ENCODE data around the gene MICU1. TPM values are rescaled to one million over a fixed set of nuclear protein-coding genes. Genes with fewer than 3 reads are reported as not detected.
"Not testable (repeated sequence)": the region's sequence is repeated elsewhere in the genome, so short reads cannot be mapped to it uniquely, and the experiment has no call there.

Gene MICU1
- total and polyA plus RNA-seq, 4 donors, result 53.1 to 86.9 (median 73.8) TPM

DNA sequence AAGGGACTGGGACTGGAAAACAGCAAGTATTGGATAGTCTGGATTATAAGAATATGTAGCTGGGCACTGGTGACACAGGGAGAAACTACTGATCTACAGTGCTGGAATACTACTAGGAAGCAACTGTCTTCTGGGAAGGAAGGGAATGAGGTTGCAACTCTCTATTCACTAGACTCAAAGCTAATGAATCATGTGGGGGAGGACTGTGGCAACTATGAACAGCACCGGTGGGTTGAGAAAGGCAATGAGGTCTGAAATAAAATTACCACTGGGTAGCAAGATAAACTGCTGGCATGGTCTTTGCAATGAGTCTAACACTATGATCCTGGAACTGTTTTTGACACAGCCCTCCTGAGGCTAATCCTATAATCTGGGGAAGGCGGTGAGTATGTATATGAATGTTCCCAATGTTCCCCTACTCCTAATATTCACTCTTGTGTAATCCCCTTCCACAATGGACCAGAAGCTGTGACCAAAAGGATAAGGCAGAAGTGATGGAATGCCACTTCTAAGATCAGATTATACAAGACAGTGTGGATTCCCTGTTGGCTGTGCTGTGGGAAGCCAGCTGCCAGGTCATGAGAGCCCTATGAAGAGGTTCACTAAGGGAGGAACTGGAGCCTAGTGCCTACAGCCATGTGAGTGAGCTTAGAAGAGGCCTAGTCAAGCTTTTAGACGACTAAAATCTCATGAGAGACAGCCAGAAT, 169.8 kb downstream of the MICU1 start:
- no peaks in the 10 kb centered on the region for H3K4me1 ChIP-seq (ENCODE audit: control insufficient read depth, insufficient read depth, low read length)
- no peaks in the 10 kb centered on the region for H3K27me3 ChIP-seq (ENCODE audit: control insufficient read depth, insufficient read depth, low read length)
- no peak overlapping the region for H3K4me3 ChIP-seq (ENCODE audit: low read depth, low read length)
- no peak overlapping the region for H3K27ac ChIP-seq (ENCODE audit: low read depth, low read length)
- no peaks in the 10 kb centered on the region for H3K9me3 ChIP-seq (ENCODE audit: control insufficient read depth, insufficient read depth, low read length)
- peak in 1 of 6 donors; percentile 45 for DNase-seq (ENCODE audit: low read depth in 4 of 6, low spot score in 6 of 6)
- H3K36me3 ChIP-seq (ENCODE audit: control insufficient read depth, insufficient read depth, low read length), result no peaks in the 10 kb centered on the region
- no CpG with 5 or more reads among the region's 3 CpGs for WGBS (ENCODE audit: insufficient coverage)

DNA sequence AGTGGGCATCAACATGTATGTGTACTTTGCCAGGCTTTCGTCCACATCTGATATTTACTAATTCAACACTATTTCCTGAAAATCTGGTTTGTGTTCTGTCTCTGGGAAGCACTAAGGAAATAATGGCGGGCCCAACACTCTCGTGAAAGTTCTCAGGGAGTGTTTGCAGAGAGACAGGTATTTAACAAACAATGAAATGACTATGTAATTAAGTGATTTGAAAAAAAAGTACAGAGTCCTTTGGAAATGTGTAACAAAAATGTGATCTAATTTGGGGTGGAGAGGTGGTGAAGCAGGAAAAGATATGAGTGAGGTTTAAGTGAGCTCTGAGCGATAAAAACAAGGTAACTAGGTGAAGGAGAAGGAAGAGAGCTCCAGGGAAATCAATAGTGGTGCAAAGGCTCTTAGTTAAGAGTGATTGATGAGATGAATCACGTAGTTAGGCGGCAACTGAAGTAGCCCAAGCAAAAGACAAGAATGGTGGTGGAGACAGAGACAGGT, 175.9 kb downstream of the MICU1 start:
- Histone ChIP-seq H3K4me3 (ENCODE audit: low read depth, low read length) (no peak overlapping the region), H3K4me1 (ENCODE audit: control insufficient read depth, insufficient read depth, low read length) (no peaks in the 10 kb centered on the region), H3K27ac (ENCODE audit: low read depth, low read length) (no peak overlapping the region), H3K36me3 (ENCODE audit: control insufficient read depth, insufficient read depth, low read length) (no peaks in the 10 kb centered on the region), H3K27me3 (ENCODE audit: control insufficient read depth, insufficient read depth, low read length) (no peaks in the 10 kb centered on the region), H3K9me3 (ENCODE audit: control insufficient read depth, insufficient read depth, low read length) (no peaks in the 10 kb centered on the region)
- no peak for DNase-seq (ENCODE audit: low read depth in 4 of 6, low spot score in 6 of 6)
- WGBS (ENCODE audit: insufficient coverage), result 80% methylated on average over 3 of the region's 6 CpGs

DNA sequence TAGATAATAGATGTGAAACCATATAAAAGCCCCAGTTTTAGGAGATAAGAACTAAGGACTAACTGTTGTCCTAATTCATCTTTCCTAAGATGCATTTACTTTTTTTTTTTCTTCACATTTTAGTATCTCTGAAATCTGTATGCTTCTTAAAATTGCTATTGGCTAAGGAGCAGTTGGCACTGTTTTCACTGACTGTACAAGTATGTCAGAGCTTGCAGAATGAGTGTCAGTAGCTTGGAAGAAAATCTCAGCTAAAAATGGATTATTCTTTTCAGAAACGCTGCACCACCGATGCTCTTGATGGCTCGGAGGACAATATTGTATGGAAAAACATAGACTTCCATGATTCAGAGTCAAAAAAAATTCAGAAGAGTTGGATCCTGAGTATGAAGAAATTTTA, 180.0 kb downstream of the MICU1 start:
- H3K4me1 ChIP-seq (ENCODE audit: control insufficient read depth, insufficient read depth, low read length), result no peaks in the 10 kb centered on the region
- H3K27me3 ChIP-seq (ENCODE audit: control insufficient read depth, insufficient read depth, low read length), result no peaks in the 10 kb centered on the region
- H3K4me3 ChIP-seq (ENCODE audit: low read depth, low read length), result no peak overlapping the region
- peak in 2 of 6 donors; percentile 12 to 88 for DNase-seq (ENCODE audit: low read depth in 4 of 6, low spot score in 6 of 6)
- H3K36me3 ChIP-seq (ENCODE audit: control insufficient read depth, insufficient read depth, low read length), result no peaks in the 10 kb centered on the region
- WGBS (ENCODE audit: insufficient coverage), result no CpG with 5 or more reads among the region's 3 CpGs
- H3K9me3 ChIP-seq (ENCODE audit: control insufficient read depth, insufficient read depth, low read length), result no peaks in the 10 kb centered on the region
- no peak overlapping the region for H3K27ac ChIP-seq (ENCODE audit: low read depth, low read length)

DNA sequence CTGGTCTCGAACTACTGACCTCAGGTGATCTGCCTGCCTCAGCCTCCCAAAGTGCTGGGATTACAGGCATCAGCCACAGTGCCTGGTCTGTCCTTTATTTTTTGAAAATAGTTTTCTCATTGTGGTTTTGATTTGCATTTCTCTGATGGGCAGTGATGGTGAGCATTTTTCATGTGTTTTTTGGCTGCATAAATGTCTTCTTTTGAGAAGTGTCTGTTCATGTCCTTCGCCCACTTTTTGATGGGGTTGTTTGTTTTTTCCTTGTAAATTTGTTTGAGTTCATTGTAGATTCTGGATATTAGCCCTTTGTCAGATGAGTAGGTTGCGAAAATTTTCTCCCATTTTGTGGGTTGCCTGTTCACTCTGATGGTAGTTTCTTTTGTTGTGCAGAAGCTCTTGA, 182.9 kb downstream of the MICU1 start:
- not testable (repeated sequence) for H3K4me1 ChIP-seq (ENCODE audit: control insufficient read depth, insufficient read depth, low read length); H3K4me3 ChIP-seq (ENCODE audit: low read depth, low read length); H3K27me3 ChIP-seq (ENCODE audit: control insufficient read depth, insufficient read depth, low read length); H3K36me3 ChIP-seq (ENCODE audit: control insufficient read depth, insufficient read depth, low read length); DNase-seq (ENCODE audit: low read depth in 4 of 6, low spot score in 6 of 6); H3K9me3 ChIP-seq (ENCODE audit: control insufficient read depth, insufficient read depth, low read length); H3K27ac ChIP-seq (ENCODE audit: low read depth, low read length)
- WGBS (ENCODE audit: insufficient coverage), result 100% methylated on average over 1 of the region's 3 CpGs

DNA sequence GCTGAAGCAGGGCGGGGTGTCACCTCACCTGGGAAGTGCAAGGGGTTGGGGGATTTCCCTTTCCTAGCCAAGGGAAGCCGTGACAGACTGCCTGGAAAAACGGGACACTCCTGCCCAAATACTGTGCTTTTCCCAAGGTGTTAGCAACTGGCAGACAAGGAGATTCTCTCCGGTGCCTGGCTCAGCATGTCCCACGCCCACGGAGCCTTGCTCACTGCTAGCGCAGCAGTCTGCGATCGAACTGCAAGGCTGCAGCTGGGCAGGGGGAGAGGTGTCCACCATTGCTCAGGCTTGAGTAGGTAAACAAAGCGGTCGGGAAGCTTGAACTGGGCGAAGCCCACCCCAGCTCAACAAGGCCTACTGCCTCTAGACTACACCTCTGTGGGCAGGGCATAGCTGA, 190.3 kb downstream of the MICU1 start:
- 94% methylated on average over 12 of the region's 12 CpGs for WGBS (ENCODE audit: insufficient coverage)
- H3K27ac ChIP-seq (ENCODE audit: low read depth, low read length), result no peak overlapping the region
- DNase-seq (ENCODE audit: low read depth in 4 of 6, low spot score in 6 of 6), result no peak

GRCh38 chr10:72430936-72431335, 194.9 kb downstream of the MICU1 start:
- not testable (repeated sequence) for H3K9me3 ChIP-seq (ENCODE audit: control insufficient read depth, insufficient read depth, low read length); H3K27ac ChIP-seq (ENCODE audit: low read depth, low read length); H3K4me1 ChIP-seq (ENCODE audit: control insufficient read depth, insufficient read depth, low read length); H3K4me3 ChIP-seq (ENCODE audit: low read depth, low read length); DNase-seq (ENCODE audit: low read depth in 4 of 6, low spot score in 6 of 6); H3K36me3 ChIP-seq (ENCODE audit: control insufficient read depth, insufficient read depth, low read length); H3K27me3 ChIP-seq (ENCODE audit: control insufficient read depth, insufficient read depth, low read length)
- 97% methylated on average over 3 of the region's 4 CpGs for WGBS (ENCODE audit: insufficient coverage)

More for the DNA sequence above, 190.3 kb downstream of the MICU1 start:
- Histone ChIP-seq H3K4me3 (ENCODE audit: low read depth, low read length) (no peak overlapping the region), H3K9me3 (ENCODE audit: control insufficient read depth, insufficient read depth, low read length) (no peaks in the 10 kb centered on the region), H3K4me1 (ENCODE audit: control insufficient read depth, insufficient read depth, low read length) (no peaks in the 10 kb centered on the region), H3K27me3 (ENCODE audit: control insufficient read depth, insufficient read depth, low read length) (no peaks in the 10 kb centered on the region), H3K36me3 (ENCODE audit: control insufficient read depth, insufficient read depth, low read length) (no peaks in the 10 kb centered on the region)

- Histone ChIP-seq H3K27me3 (ENCODE audit: control insufficient read depth, insufficient read depth, low read length) (no peaks in the 10 kb centered on the region), H3K36me3 (ENCODE audit: control insufficient read depth, insufficient read depth, low read length) (no peaks in the 10 kb centered on the region), H3K27ac (ENCODE audit: low read depth, low read length) (no peak overlapping the region), H3K4me1 (ENCODE audit: control insufficient read depth, insufficient read depth, low read length) (peaks cover 10% of the 10 kb centered on the region), H3K9me3 (ENCODE audit: control insufficient read depth, insufficient read depth, low read length) (no peaks in the 10 kb centered on the region), H3K4me3 (ENCODE audit: low read depth, low read length) (no peak overlapping the region)
- no peak for DNase-seq (ENCODE audit: low read depth in 4 of 6, low spot score in 6 of 6)
- WGBS (ENCODE audit: insufficient coverage), result no CpG with 5 or more reads among the region's 1 CpG
Measured at GRCh38 chr10:72429931-72430330, 195.9 kb downstream of the MICU1 start.

GRCh38 chr10:72426986-72427385, 198.9 kb downstream of the MICU1 start:
- Histone ChIP-seq H3K9me3 (ENCODE audit: control insufficient read depth, insufficient read depth, low read length) (peaks cover 3% of the 10 kb centered on the region), H3K36me3 (ENCODE audit: control insufficient read depth, insufficient read depth, low read length) (peaks cover 3% of the 10 kb centered on the region), H3K27ac (ENCODE audit: low read depth, low read length) (no peak overlapping the region), H3K4me3 (ENCODE audit: low read depth, low read length) (no peak overlapping the region), H3K27me3 (ENCODE audit: control insufficient read depth, insufficient read depth, low read length) (no peaks in the 10 kb centered on the region), H3K4me1 (ENCODE audit: control insufficient read depth, insufficient read depth, low read length) (peaks cover 10% of the 10 kb centered on the region)
- DNase-seq (ENCODE audit: low read depth in 4 of 6, low spot score in 6 of 6), result peak in 4 of 6 donors; percentile 15 to 92 (median 64)
- WGBS (ENCODE audit: insufficient coverage), result 18% methylated on average over 1 of the region's 5 CpGs

DNA sequence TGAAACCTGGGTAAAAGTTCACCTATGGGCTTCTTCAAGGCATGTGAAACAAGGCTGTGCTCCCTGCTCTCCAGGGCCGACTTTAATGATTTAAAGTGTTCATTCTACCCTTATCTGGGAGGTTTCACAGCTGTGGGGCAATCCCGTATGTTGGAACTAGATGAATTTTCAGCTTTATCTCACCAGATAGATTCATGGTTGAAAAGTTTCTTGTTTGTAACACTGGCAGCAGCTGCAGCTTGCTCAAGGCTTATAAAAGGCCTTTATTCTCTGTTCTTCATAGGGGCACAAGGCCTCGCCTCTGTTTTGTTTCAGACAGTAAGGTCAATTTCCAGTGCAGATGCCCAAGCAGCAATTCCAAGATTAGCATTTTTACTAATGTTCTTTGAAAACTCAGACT, 200.7 kb downstream of the MICU1 start:
- Histone ChIP-seq H3K4me1 (ENCODE audit: control insufficient read depth, insufficient read depth, low read length) (peaks cover 10% of the 10 kb centered on the region), H3K4me3 (ENCODE audit: low read depth, low read length) (no peak overlapping the region), H3K27ac (ENCODE audit: low read depth, low read length) (peak overlapping the region; percentile 40), H3K27me3 (ENCODE audit: control insufficient read depth, insufficient read depth, low read length) (no peaks in the 10 kb centered on the region), H3K36me3 (ENCODE audit: control insufficient read depth, insufficient read depth, low read length) (peaks cover 6% of the 10 kb centered on the region), H3K9me3 (ENCODE audit: control insufficient read depth, insufficient read depth, low read length) (peaks cover 3% of the 10 kb centered on the region)
- 60% methylated on average over 1 of the region's 3 CpGs for WGBS (ENCODE audit: insufficient coverage)
- DNase-seq (ENCODE audit: low read depth in 4 of 6, low spot score in 6 of 6), result peak in 4 of 6 donors; percentile 13 to 68 (median 33)

- H3K27ac ChIP-seq (ENCODE audit: low read depth, low read length), result no peak overlapping the region
- peaks cover 6% of the 10 kb centered on the region for H3K36me3 ChIP-seq (ENCODE audit: control insufficient read depth, insufficient read depth, low read length)
- H3K4me1 ChIP-seq (ENCODE audit: control insufficient read depth, insufficient read depth, low read length), result peaks cover 10% of the 10 kb centered on the region
- no peak overlapping the region for H3K4me3 ChIP-seq (ENCODE audit: low read depth, low read length)
- no peaks in the 10 kb centered on the region for H3K27me3 ChIP-seq (ENCODE audit: control insufficient read depth, insufficient read depth, low read length)
- no peak for DNase-seq (ENCODE audit: low read depth in 4 of 6, low spot score in 6 of 6)
- peaks cover 3% of the 10 kb centered on the region for H3K9me3 ChIP-seq (ENCODE audit: control insufficient read depth, insufficient read depth, low read length)
- WGBS (ENCODE audit: insufficient coverage), result 80% methylated on average over 1 of the region's 1 CpG
Measured at GRCh38 chr10:72424561-72424960, 201.3 kb downstream of the MICU1 start.

Measured in spinal cord (tissue), 10 donors.